SH-SY5Y (cell line): Measurements from ENCODE around the gene EAF1.

Experiments
- GATA2 ChIP-seq: IDR thresholded peaks from 2 replicates; pipeline ENCODE4 v1.6.1; 2011; ENCODE audit warnings: mild to moderate bottlenecking, low read depth, low read length
- GATA3 ChIP-seq: IDR thresholded peaks from 2 replicates; pipeline ENCODE4 v1.6.1; 2011; ENCODE audit warnings: low read depth, mild to moderate bottlenecking, low read length, moderate library complexity

GRCh38 chr3:15430624-15431023 lies 3.2 kb downstream of the EAF1 start:
- TF ChIP-seq GATA2, result no peak
- no peak for TF ChIP-seq GATA3
